GM12873 (cell line): ENCODE measurements around the gene AMOTL1.

Experiments used
- CTCF ChIP-seq: IDR thresholded peaks from 2 replicates; pipeline ENCODE4 v1.5.1; 2012; ENCODE audit warnings: low read depth, mild to moderate bottlenecking, moderate library complexity, low read length, control low read depth; ENCODE audit not compliant: insufficient read depth; ENCODE audit errors: missing control alignments

AMOTL1 gene

GRCh38 chr11:94815705-94816344 is 47.7 kb downstream of the AMOTL1 start:
- TF ChIP-seq CTCF: no peak

GRCh38 chr11:94820480-94820879 is 52.3 kb downstream of the AMOTL1 start:
- TF ChIP-seq CTCF: no peak

GRCh38 chr11:94821439-94821838 is 53.3 kb downstream of the AMOTL1 start:
- no peak for TF ChIP-seq CTCF

GRCh38 chr11:94822080-94822479 is 53.9 kb downstream of the AMOTL1 start:
- TF ChIP-seq CTCF: no peak

GRCh38 chr11:94823102-94823732 is 55.1 kb downstream of the AMOTL1 start:
- TF ChIP-seq CTCF: no peak

- TF ChIP-seq CTCF: no peak
Observed at GRCh38 chr11:94825031-94825430, 56.9 kb downstream of the AMOTL1 start.

GRCh38 chr11:94825481-94825880 is 57.3 kb downstream of the AMOTL1 start:
- TF ChIP-seq CTCF: no peak
